IMR-90 (cell line): ENCODE measurements around the gene TBX10. TPM values are rescaled to one million over a fixed set of nuclear protein-coding genes. Genes with fewer than 3 reads are reported as not detected.
"Not testable (repeated sequence)": the region's sequence is repeated elsewhere in the genome, so short reads cannot be mapped to it uniquely, and the experiment has no call there.

Source experiments
- ATAC-seq: fragments of 200-7000 bp; cut with Tn5 transposase; 2 replicates; pipeline ENCODE4 v1.9.1; 2020; ENCODE audit warnings: low read depth, mild to moderate bottlenecking, moderate library complexity
- BruUV-seq: library from RNA; stranded (reverse); fragments of 400-500 nt; replicated peaks from 2 replicates; lab custom pipeline; 2021; lab: Mats Ljungman, UMichigan
- CTCF ChIA-PET: fragments of 300-600 bp; formaldehyde crosslinking; extraction: SDS; loops from one replicate; lab custom pipeline; 2021; ENCODE audit warnings: antibody characterized with exemption; lab: Yijun Ruan, JAX
- POLR2A ChIA-PET: fragments of 300-600 bp; sonication (Branson Sonifier 250); formaldehyde crosslinking; loops from one replicate; lab custom pipeline; 2022; ENCODE audit warnings: antibody characterized with exemption; ENCODE audit not compliant: unreplicated experiment; lab: Charles Lee
- DNase-seq: peaks from one replicate; pipeline ENCODE4 v3.0.0; 2013
- H2AFZ ChIP-seq: replicated peaks from 2 replicates; pipeline ENCODE3; 2013; ENCODE audit warnings: low read length, mild to moderate bottlenecking; ENCODE audit not compliant: poor library complexity
- H2AK5ac ChIP-seq: 2 replicates; pipeline ENCODE4 v1.6.1; 2013; ENCODE audit warnings: low read depth, low read length, inconsistent platforms
- H2AK9ac ChIP-seq: replicated peaks from 2 replicates; pipeline ENCODE3; 2013; ENCODE audit warnings: mild to moderate bottlenecking, low read depth, low read length, moderate library complexity; ENCODE audit not compliant: poor library complexity
- H2BK120ac ChIP-seq: 2 replicates; pipeline ENCODE4 v1.6.1; 2013; ENCODE audit warnings: low read depth, low read length, inconsistent platforms
- H2BK15ac ChIP-seq: 3 replicates; pipeline ENCODE4 v1.6.1; 2013; ENCODE audit warnings: low read depth, low read length, inconsistent platforms
- H2BK20ac ChIP-seq: 2 replicates; pipeline ENCODE4 v1.6.1; 2013; ENCODE audit warnings: low read depth, mild to moderate bottlenecking, inconsistent platforms, low read length, moderate library complexity
- H2BK5ac ChIP-seq: 2 replicates; pipeline ENCODE4 v1.6.1; 2013; ENCODE audit warnings: mild to moderate bottlenecking, low read depth, low read length, inconsistent platforms; ENCODE audit not compliant: poor library complexity, severe bottlenecking
- H3K14ac ChIP-seq: replicated peaks from 2 replicates; pipeline ENCODE4 v1.6.1; 2013; ENCODE audit warnings: low read depth, low read length, inconsistent platforms
- H3K18ac ChIP-seq: 2 replicates; pipeline ENCODE4 v1.6.1; 2013; ENCODE audit warnings: low read depth, low read length, control low read depth
- H3K23ac ChIP-seq: 2 replicates; pipeline ENCODE4 v1.6.1; 2013; ENCODE audit warnings: low read depth, low read length, inconsistent platforms
- H3K27ac ChIP-seq: 2 replicates; pipeline ENCODE4 v1.5.1; 2013; ENCODE audit warnings: mild to moderate bottlenecking, control low read depth, low read length; ENCODE audit not compliant: insufficient read depth
- H3K27me3 ChIP-seq: 2 replicates; pipeline ENCODE4 v1.6.1; 2013; ENCODE audit warnings: low read length; ENCODE audit not compliant: control insufficient read depth, insufficient read depth
- H3K36me3 ChIP-seq: 2 replicates; pipeline ENCODE4 v1.6.1; 2013; ENCODE audit warnings: low read length, mixed read lengths; ENCODE audit not compliant: control insufficient read depth, insufficient read depth
- H3K4ac ChIP-seq: 2 replicates; pipeline ENCODE4 v1.6.1; 2013; ENCODE audit warnings: low read depth, low read length, inconsistent platforms
- H3K4me1 ChIP-seq: 2 replicates; pipeline ENCODE4 v1.6.1; 2013; ENCODE audit warnings: low read length, mixed read lengths; ENCODE audit not compliant: control insufficient read depth, insufficient read depth
- H3K4me2 ChIP-seq: 2 replicates; pipeline ENCODE4 v1.6.1; 2013; ENCODE audit warnings: low read depth, mild to moderate bottlenecking, control low read depth, low read length, moderate library complexity
- H3K4me3 ChIP-seq: 2 replicates; pipeline ENCODE4 v1.5.1; 2013; ENCODE audit warnings: low read depth, mild to moderate bottlenecking, control low read depth, low read length, moderate library complexity; ENCODE audit not compliant: insufficient read depth
- H3K56ac ChIP-seq: 2 replicates; pipeline ENCODE4 v1.6.1; 2013; ENCODE audit warnings: low read length, inconsistent platforms; ENCODE audit not compliant: insufficient read depth; ENCODE audit errors: extremely low read depth
- H3K79me1 ChIP-seq, 2 experiments: 2 replicates each; pipeline ENCODE4 v1.6.1; 2013; ENCODE audit warnings: low read length in 2 of 2, inconsistent platforms in 1 of 2, low read depth in 1 of 2
- H3K9ac ChIP-seq: 2 replicates; pipeline ENCODE4 v1.6.1; 2013; ENCODE audit warnings: low read depth, low read length, control low read depth
- H3K9me1 ChIP-seq: 2 replicates; pipeline ENCODE4 v1.6.1; 2013; ENCODE audit warnings: low read length, inconsistent platforms; ENCODE audit not compliant: insufficient read depth
- H3K9me3 ChIP-seq: 2 replicates; pipeline ENCODE4 v1.6.1; 2013; ENCODE audit warnings: low read length; ENCODE audit not compliant: control insufficient read depth, insufficient read depth
- H4K20me1 ChIP-seq: 2 replicates; pipeline ENCODE4 v1.6.1; 2013; ENCODE audit warnings: low read length, inconsistent platforms; ENCODE audit not compliant: insufficient read depth
- H4K5ac ChIP-seq: 2 replicates; pipeline ENCODE4 v1.6.1; 2013; ENCODE audit warnings: mild to moderate bottlenecking, low read depth, low read length, control low read depth
- H4K8ac ChIP-seq, 2 experiments: 2 replicates each; pipeline ENCODE4 v1.6.1; 2013; ENCODE audit warnings: low read depth in 2 of 2, low read length in 2 of 2, control low read depth in 1 of 2, inconsistent platforms in 1 of 2
- H4K91ac ChIP-seq: 2 replicates; pipeline ENCODE4 v1.6.1; 2013; ENCODE audit warnings: low read depth, low read length, inconsistent platforms; ENCODE audit not compliant: insufficient read depth
- WGBS, 2 experiments: methylation state at CpG; one replicate each; pipeline versions ENCODE4 v1.1.5 to v1.1.7; 2013; ENCODE audit warnings: missing lambda C conversion rate in 2 of 2; ENCODE audit not compliant: insufficient read length in 1 of 2; ENCODE audit errors: extremely low coverage in 2 of 2; 5-methylcytosine and 5-hydroxymethylcytosine counted together
- dilution Hi-C: fragments of 300-500 bp; cut with HindIII; formaldehyde crosslinking; loops from one replicate; pipeline ENCODE4 v1.14.3; 2018; ENCODE audit warnings: low sequenced_read_pairs; ENCODE audit not compliant: unreplicated experiment
- in situ Hi-C: fragments of 300-500 bp; cut with MboI; formaldehyde crosslinking; loops from 3 replicates; pipeline ENCODE4 v1.14.3; 2019; ENCODE audit warnings: low sequenced_read_pairs, inconsistent platforms, mixed read lengths
- intact Hi-C: fragments of 100-400 bp; cut with micrococcal nuclease; formaldehyde crosslinking; loops from 2 replicates; pipeline ENCODE4 v1.10.0; 2022
- polyA plus RNA-seq, 3 experiments: library from polyadenylated mRNA; depleted of rRNA; stranded (reverse); fragments of >200 nt; gene quantifications; 2 replicates each; pipeline ENCODE4 v1.2.3, GENCODE V29; 2012; ENCODE audit warnings: low replicate concordance in 1 of 3
- total RNA-seq: library from RNA; depleted of rRNA; stranded (reverse); fragments of >200 nt; gene quantifications from 2 replicates; pipeline ENCODE4 v1.2.3, GENCODE V29; 2012

The TBX10 gene
- total and polyA plus RNA-seq, 2 of the 4 experiments (the other 2 are of a cell fraction), result not detected

DNA sequence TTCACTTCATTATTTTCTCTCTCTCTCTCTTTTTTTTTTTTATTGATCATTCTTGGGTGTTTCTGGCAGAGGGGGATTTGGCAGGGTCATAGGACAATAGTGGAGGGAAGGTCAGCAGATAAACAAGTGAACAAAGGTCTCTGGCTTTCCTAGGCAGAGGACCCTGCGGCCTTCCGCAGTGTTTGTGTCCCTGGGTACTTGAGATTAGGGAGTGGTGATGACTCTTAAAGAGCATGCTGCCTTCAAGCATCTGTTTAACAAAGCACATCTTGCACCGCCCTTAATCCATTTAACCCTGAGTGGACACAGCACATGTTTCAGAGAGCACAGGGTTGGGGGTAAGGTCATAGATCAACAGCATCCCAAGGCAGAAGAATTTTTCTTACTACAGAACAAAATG lies 42.1 kb downstream of the TBX10 start:
- H3K23ac ChIP-seq, CTCF ChIA-PET, H3K79me1 ChIP-seq, H3K4me2 ChIP-seq, BruUV-seq, H3K9ac ChIP-seq, H3K4me3 ChIP-seq, H4K5ac ChIP-seq, H4K20me1 ChIP-seq, dilution Hi-C loops, H3K4ac ChIP-seq, H2AK9ac ChIP-seq, H3K56ac ChIP-seq, H3K27ac ChIP-seq, H3K9me1 ChIP-seq, POLR2A ChIA-PET, H4K91ac ChIP-seq, in situ Hi-C loops, intact Hi-C loops, H2AK5ac ChIP-seq, H2BK15ac ChIP-seq, H2BK120ac ChIP-seq, H3K18ac ChIP-seq, H2BK5ac ChIP-seq, H3K14ac ChIP-seq, H3K9me3 ChIP-seq, H2BK20ac ChIP-seq, H2AFZ ChIP-seq, DNase-seq, H3K4me1 ChIP-seq, H3K36me3 ChIP-seq, ATAC-seq, H4K8ac ChIP-seq: not testable (repeated sequence)
- H3K27me3 ChIP-seq, result peaks cover 26% of the 10 kb centered on the region
- WGBS, 2 experiments, result no CpG with 5 or more reads among the region's 3 CpGs
